Endothelial cell (in vitro differentiated cells): Measurements from ENCODE around the gene RNF144A. TPM values are rescaled to one million over a fixed set of nuclear protein-coding genes. Genes with fewer than 3 reads are reported as not detected.

ENCODE experiments used
- DNase-seq: peaks from one replicate; pipeline ENCODE4 v3.0.0; 2021; ENCODE audit warnings: low spot score
- H3K27ac Mint-ChIP-seq: one replicate; pipeline ENCODE4 v1.8.0; 2021; ENCODE audit warnings: mixed read lengths, inconsistent platforms; ENCODE audit not compliant: unreplicated experiment
- H3K27me3 Mint-ChIP-seq: one replicate; pipeline ENCODE4 v1.8.0; 2021; ENCODE audit warnings: mild to moderate bottlenecking, moderate library complexity, mixed read lengths, inconsistent platforms; ENCODE audit not compliant: unreplicated experiment
- H3K36me3 Mint-ChIP-seq: one replicate; pipeline ENCODE4 v1.8.0; 2021; ENCODE audit warnings: mild to moderate bottlenecking, low read depth, mixed read lengths, inconsistent platforms; ENCODE audit not compliant: unreplicated experiment
- H3K4me1 Mint-ChIP-seq: one replicate; pipeline ENCODE4 v1.8.0; 2021; ENCODE audit warnings: mild to moderate bottlenecking, mixed read lengths, inconsistent platforms; ENCODE audit not compliant: unreplicated experiment
- H3K4me3 Mint-ChIP-seq: one replicate; pipeline ENCODE4 v1.8.0; 2021; ENCODE audit warnings: mild to moderate bottlenecking, mixed read lengths, inconsistent platforms; ENCODE audit not compliant: unreplicated experiment
- H3K9me3 Mint-ChIP-seq: one replicate; pipeline ENCODE4 v1.8.0; 2021; ENCODE audit warnings: mixed read lengths, inconsistent platforms; ENCODE audit not compliant: unreplicated experiment
- total RNA-seq: library from RNA; stranded (reverse); fragmentation: NEBNext Ultra II Directional; extraction: Animal tissue kit (Norgen Biotek cat#: 25700); gene quantifications from one replicate; pipeline ENCODE4 v1.2.1, GENCODE V29; 2021; ENCODE audit not compliant: unreplicated experiment
- TF ChIP-seq, protein P1 (sequence below): fragments of 200-600 bp; sonication (generic); IDR thresholded peaks from one replicate; pipeline ENCODE4 v1.5.0; 2021; ENCODE audit warnings: antibody characterized with exemption; ENCODE audit not compliant: unreplicated experiment

The RNF144A gene
- total RNA-seq, 1 donor from 2014 or later, result 81.3 TPM

DNA sequence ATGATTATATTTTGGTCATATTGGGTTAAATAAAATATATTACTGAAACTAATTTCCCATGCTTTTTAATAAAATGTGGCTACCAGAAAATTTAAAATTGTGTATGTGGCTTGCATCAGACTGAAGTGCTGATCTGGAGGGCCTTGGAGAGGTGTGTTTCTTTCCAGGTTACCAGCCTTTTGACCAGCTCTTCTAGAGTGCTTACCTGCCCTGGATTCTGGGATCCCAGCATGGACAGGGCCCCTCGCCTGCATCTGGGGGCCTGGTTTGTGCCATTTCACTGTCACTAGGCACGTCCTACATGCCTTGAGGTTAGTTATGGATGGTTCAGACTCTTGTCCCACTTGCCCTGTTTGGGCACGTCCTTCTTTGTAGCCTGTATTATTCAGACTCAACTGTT lies 10.5 kb downstream of the RNF144A start:
- Mint-ChIP-seq H3K4me1 (peaks cover 37% of the 10 kb centered on the region), H3K27me3 (peaks cover 12% of the 10 kb centered on the region), H3K27ac (no peak overlapping the region), H3K4me3 (no peak overlapping the region), H3K36me3 (peaks cover 18% of the 10 kb centered on the region), H3K9me3 (no peaks in the 10 kb centered on the region)
- DNase-seq, result no peak
- TF ChIP-seq, protein P1, sequence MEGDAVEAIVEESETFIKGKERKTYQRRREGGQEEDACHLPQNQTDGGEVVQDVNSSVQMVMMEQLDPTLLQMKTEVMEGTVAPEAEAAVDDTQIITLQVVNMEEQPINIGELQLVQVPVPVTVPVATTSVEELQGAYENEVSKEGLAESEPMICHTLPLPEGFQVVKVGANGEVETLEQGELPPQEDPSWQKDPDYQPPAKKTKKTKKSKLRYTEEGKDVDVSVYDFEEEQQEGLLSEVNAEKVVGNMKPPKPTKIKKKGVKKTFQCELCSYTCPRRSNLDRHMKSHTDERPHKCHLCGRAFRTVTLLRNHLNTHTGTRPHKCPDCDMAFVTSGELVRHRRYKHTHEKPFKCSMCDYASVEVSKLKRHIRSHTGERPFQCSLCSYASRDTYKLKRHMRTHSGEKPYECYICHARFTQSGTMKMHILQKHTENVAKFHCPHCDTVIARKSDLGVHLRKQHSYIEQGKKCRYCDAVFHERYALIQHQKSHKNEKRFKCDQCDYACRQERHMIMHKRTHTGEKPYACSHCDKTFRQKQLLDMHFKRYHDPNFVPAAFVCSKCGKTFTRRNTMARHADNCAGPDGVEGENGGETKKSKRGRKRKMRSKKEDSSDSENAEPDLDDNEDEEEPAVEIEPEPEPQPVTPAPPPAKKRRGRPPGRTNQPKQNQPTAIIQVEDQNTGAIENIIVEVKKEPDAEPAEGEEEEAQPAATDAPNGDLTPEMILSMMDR, result no peak

DNA sequence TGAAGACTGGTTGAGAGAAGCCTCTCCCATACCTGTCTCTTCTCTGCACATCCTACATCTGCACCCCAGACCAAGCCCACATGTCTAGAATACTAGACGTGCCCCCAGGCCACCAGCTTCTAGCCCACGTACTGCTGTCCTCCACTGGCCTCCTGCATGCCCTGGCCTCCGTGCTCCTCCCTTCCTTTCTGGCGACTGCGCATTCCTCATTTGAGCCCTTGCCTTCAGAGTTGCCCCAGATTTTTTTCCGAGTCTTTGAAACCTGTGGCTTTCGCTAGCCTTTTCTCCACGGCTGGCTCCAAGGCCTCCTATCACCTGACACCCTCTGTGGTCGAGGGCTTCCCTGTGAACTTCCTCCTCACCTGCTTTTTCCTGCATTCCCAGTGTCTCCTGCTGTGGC lies 11.2 kb downstream of the RNF144A start:
- Mint-ChIP-seq H3K36me3 (peaks cover 16% of the 10 kb centered on the region), H3K4me1 (peaks cover 33% of the 10 kb centered on the region), H3K4me3 (no peak overlapping the region), H3K27me3 (peaks cover 10% of the 10 kb centered on the region), H3K27ac (no peak overlapping the region), H3K9me3 (no peaks in the 10 kb centered on the region)
- TF ChIP-seq, protein P1, result no peak
- DNase-seq, result no peak

DNA sequence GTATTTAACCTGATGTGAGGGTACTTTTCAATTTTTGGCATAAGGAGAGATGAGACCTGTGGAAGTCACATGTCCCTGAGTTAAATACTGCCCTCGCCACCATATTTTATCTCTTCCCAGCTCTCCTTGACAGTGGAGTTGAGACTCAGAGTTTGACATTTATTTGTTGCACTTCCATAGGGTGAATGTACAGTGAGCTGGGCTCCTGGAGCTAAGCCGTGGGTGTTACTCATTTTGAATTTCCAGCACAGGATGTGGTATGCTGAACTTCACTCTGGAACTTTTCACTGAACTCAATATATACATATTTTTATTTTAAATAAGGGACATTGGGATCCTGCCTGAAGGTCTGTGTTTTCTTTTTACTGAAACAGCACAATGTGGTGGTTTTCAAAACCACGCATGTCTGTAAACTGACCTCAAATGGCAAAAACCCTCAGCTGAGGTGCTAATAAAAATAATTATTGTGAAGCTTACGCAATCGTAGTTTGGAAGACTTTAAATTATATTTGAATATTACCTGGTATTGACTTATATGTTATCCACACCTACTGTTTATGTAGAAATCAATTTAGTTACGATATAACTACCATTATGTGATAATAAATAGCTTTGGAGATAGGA lies 12.1 kb downstream of the RNF144A start:
- Mint-ChIP-seq H3K4me1 (peaks cover 26% of the 10 kb centered on the region), H3K9me3 (no peaks in the 10 kb centered on the region), H3K27me3 (peaks cover 5% of the 10 kb centered on the region), H3K36me3 (peaks cover 9% of the 10 kb centered on the region), H3K27ac (no peak overlapping the region), H3K4me3 (no peak overlapping the region)
- TF ChIP-seq, protein P1, result no peak
- DNase-seq, result no peak

DNA sequence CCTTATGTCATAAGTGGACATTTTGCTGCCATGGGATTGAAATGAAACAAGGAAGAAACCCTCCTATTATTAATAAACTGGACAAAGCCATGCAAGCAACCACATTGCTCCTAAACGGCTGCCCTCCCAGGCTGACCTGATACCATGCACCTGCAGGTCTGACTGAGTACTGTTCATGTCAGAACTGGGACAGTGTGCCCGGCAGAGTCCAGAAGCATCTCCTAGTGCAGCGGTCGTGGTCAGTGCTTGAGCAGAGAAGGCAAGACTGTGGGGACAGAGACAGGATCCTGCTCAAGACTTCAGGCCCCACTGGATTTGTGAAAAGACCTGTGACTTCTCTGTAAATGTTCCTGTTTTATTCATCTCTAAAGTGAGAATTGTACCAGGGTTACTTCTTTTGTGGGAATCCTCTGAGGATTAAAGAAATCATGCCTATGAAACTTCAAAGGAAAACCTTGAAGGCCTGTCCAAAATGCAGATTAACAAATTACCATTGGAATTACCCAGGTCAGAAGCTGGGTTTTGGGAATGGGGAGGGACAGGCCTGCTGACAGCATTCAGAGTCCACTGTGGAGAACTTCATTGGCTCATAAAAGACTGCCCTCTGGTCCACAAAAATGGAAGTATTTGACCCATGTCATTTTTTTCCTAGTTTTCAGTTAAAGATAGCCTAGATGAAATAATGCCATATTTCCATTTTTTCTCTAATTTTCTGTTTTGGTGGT lies 13.9 kb downstream of the RNF144A start:
- Mint-ChIP-seq H3K4me1 (peaks cover 20% of the 10 kb centered on the region), H3K27ac (no peak overlapping the region), H3K4me3 (no peak overlapping the region), H3K27me3 (peaks cover 1% of the 10 kb centered on the region), H3K9me3 (no peaks in the 10 kb centered on the region), H3K36me3 (peaks cover 14% of the 10 kb centered on the region)
- DNase-seq, result no peak
- TF ChIP-seq, protein P1, result no peak

DNA sequence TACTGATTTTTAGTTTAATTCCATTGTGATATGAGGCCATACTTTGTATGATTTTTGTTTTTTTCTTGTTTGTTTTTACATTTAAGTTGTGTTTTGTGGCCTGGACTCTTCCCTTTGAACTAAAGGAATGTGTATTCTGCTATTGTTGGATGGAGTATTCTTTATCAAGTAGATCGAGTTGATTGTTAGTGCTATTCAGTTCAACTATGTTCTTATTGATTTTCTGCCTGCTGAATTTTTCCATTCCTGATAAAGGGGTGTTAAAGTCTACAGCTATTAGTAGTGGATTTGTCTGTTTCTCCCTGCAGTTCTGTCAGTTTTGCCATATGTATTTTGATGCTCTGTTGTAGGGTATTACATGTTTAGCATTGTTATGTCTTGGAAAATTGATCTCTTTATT lies 14.5 kb downstream of the RNF144A start:
- peaks cover 19% of the 10 kb centered on the region for H3K4me1 Mint-ChIP-seq
- peaks cover 1% of the 10 kb centered on the region for H3K27me3 Mint-ChIP-seq
- TF ChIP-seq, protein P1, result no peak
- H3K9me3 Mint-ChIP-seq, result no peaks in the 10 kb centered on the region
- no peak overlapping the region for H3K4me3 Mint-ChIP-seq
- no peak for DNase-seq
- peaks cover 14% of the 10 kb centered on the region for H3K36me3 Mint-ChIP-seq
- H3K27ac Mint-ChIP-seq, result no peak overlapping the region
